GM23248 (cell line): ENCODE data around the gene METTL14. TPM values are rescaled to one million over a fixed set of nuclear protein-coding genes. Genes with fewer than 3 reads are reported as not detected.
"Not testable (repeated sequence)": the region's sequence is repeated elsewhere in the genome, so short reads cannot be mapped to it uniquely, and the experiment has no call there.

Experiments used
- DNase-seq: peaks from one replicate; pipeline ENCODE4 v3.0.0-alpha.2; 2015
- H2AFZ ChIP-seq: fragments of 200-600 bp; sonication (generic); 2 replicates; pipeline ENCODE4 v1.6.1; 2016; ENCODE audit warnings: antibody characterized with exemption
- H3F3A ChIP-seq: fragments of 200-600 bp; sonication (generic); 2 replicates; pipeline ENCODE4 v1.6.1; 2016; ENCODE audit warnings: mild to moderate bottlenecking, antibody characterized with exemption, mixed run types; ENCODE audit not compliant: insufficient read depth
- H3K27ac ChIP-seq: fragments of 200-600 bp; sonication (generic); 2 replicates; pipeline ENCODE4 v1.5.1; 2016; ENCODE audit warnings: mild to moderate bottlenecking
- H3K27me3 ChIP-seq: fragments of 200-600 bp; sonication (generic); replicated peaks from 2 replicates; pipeline ENCODE4 v1.6.1; 2016; ENCODE audit warnings: mild to moderate bottlenecking; ENCODE audit not compliant: insufficient read depth
- H3K36me3 ChIP-seq: fragments of 200-600 bp; sonication (generic); 2 replicates; pipeline ENCODE4 v1.6.1; 2016; ENCODE audit warnings: low read depth, mild to moderate bottlenecking
- H3K4me1 ChIP-seq: fragments of 200-600 bp; sonication (generic); 2 replicates; pipeline ENCODE4 v1.6.1; 2016; ENCODE audit warnings: mild to moderate bottlenecking; ENCODE audit not compliant: insufficient read depth
- H3K4me2 ChIP-seq: fragments of 200-600 bp; sonication (generic); one replicate; pipeline ENCODE4 v1.6.1; 2016; ENCODE audit warnings: mild to moderate bottlenecking; ENCODE audit not compliant: unreplicated experiment
- H3K4me3 ChIP-seq: fragments of 200-600 bp; sonication (generic); 2 replicates; pipeline ENCODE4 v1.5.1; 2016; ENCODE audit warnings: mild to moderate bottlenecking
- H3K79me2 ChIP-seq: fragments of 200-600 bp; sonication (generic); 2 replicates; pipeline ENCODE4 v1.6.1; 2016; ENCODE audit warnings: mild to moderate bottlenecking; ENCODE audit not compliant: insufficient read depth
- H3K9ac ChIP-seq: fragments of 200-600 bp; sonication (generic); 2 replicates; pipeline ENCODE4 v1.6.1; 2016; ENCODE audit warnings: mild to moderate bottlenecking
- H3K9me2 ChIP-seq: fragments of 200-600 bp; sonication (generic); 2 replicates; pipeline ENCODE4 v1.6.1; 2016; ENCODE audit warnings: mixed run types, mild to moderate bottlenecking, moderate library complexity; ENCODE audit not compliant: insufficient read depth
- H3K9me3 ChIP-seq: fragments of 200-600 bp; sonication (generic); one replicate; pipeline ENCODE4 v1.6.1; 2017; ENCODE audit warnings: low read depth
- H4K20me1 ChIP-seq: fragments of 200-600 bp; sonication (generic); 2 replicates; pipeline ENCODE4 v1.6.0; 2016; ENCODE audit not compliant: insufficient read depth
- EZH2 ChIP-seq: fragments of 200-600 bp; sonication (generic); IDR thresholded peaks from 2 replicates; pipeline ENCODE4 v1.6.1; 2018; ENCODE audit warnings: antibody characterized with exemption, mild to moderate bottlenecking; ENCODE audit not compliant: insufficient read depth, poor library complexity, severe bottlenecking
- EZH2phosphoT487 ChIP-seq: fragments of 200-600 bp; sonication (generic); IDR thresholded peaks from 2 replicates; pipeline ENCODE4 v1.6.1; 2018; ENCODE audit warnings: antibody characterized with exemption, moderate library complexity, mild to moderate bottlenecking, low read depth; ENCODE audit not compliant: insufficient read depth
- WGBS, 2 experiments: methylation state at CpG; one replicate each; pipeline ENCODE4 v1.1.6; 2015 to 2017; ENCODE audit warnings: low lambda C conversion rate in 2 of 2, low coverage in 1 of 2; ENCODE audit errors: missing lambda C conversion rate in 2 of 2; 5-methylcytosine and 5-hydroxymethylcytosine counted together
- in situ Hi-C: fragments of 300-500 bp; cut with MboI; formaldehyde crosslinking; loops from 2 replicates; pipeline ENCODE4 v1.15.0; 2020
- polyA plus RNA-seq: library from polyadenylated mRNA; unstranded; fragments of >200 nt; fragmentation: Nextera tagmentation; extraction: Ambion mirVana; gene quantifications from 2 replicates; pipeline ENCODE4 v1.2.1, GENCODE V29; 2016
- total RNA-seq: library from RNA; depleted of rRNA; stranded (reverse); fragments of >200 nt; shearing (Covaris generic); gene quantifications from 2 replicates; pipeline ENCODE4 v1.2.3, GENCODE V29; 2014; rRNA removed

The METTL14 gene
- total RNA-seq (8.9 and 21.9 TPM in 2 replicates), polyA plus RNA-seq (38.9 and 41.4 TPM in 2 replicates)

DNA sequence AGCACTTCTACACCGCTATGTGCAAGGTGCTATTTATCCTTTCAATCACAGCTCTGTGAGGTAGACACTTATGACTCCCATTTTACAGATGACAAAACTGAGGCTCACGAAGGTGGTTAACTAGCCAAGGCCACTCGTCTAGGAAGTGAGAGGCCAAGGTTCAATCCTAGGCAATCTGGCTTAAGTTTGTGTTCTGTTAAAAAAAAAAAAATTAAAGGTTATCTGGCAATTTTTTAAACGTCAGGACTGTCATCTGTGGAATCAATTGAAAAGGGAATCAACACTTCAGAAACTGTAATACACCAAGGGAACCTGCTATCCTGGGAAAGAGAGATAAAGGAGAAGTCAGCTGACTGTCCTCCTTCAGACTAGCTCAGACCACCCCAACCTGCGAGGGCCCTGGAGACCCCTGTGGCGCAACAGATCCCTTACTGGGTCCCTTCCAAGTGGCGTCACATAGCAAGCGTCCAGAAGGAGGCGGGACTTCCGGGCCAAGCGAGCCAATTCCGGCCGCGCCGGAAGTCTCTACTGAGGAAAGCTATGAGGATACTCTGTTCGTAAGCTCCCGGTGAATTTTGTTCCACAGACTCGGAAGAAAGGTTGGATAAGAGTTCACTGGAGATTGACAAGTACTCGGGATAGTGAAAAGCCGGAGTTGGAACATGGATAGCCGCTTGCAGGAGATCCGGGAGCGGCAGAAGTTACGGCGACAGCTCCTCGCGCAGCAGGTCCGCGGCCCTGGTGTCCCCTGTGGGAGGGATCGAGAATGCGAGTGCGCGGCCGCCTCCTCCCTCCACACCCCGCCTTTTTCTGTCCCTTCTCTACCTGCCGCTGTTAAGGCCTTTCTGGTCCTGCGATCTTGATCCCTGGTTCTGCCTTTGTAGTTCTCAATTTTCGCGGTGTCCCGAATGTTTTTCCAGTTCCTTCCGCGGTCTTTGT, at the start of gene METTL14:
METTL14 (plus strand) TSS at position 520 of the 939 bp plus-strand sequence; CDS start at position 663, 143 bp downstream.
- Histone ChIP-seq H3K27ac (peak within 1 kb of the TSS; percentile 48), H2AFZ (peak within 1 kb of the TSS; percentile 88), H3K4me3 (peak within 1 kb of the TSS; percentile 98), H3K36me3 (peaks cover 8% of the 10 kb centered on the region), H3K27me3 (no peaks in the 10 kb centered on the region), H3K4me2 (peak within 1 kb of the TSS; percentile 100), H3K9me3 (no peaks in the 10 kb centered on the region), H3K9ac (peak within 1 kb of the TSS; percentile 83), H3K79me2 (peaks cover 33% of the 10 kb centered on the region), H4K20me1 (no peaks in the 10 kb centered on the region), H3K4me1 (peaks cover 15% of the 10 kb centered on the region), H3F3A (peaks cover 16% of the 10 kb centered on the region; the same call in 1 of the 2 replicates), H3K9me2 (no peaks in the 10 kb centered on the region)
- TF ChIP-seq EZH2: no peak
- TF ChIP-seq EZH2phosphoT487: no peak
- DNase-seq: peak; percentile 97
- in situ Hi-C loops: loop anchor here (25.0 kb wide), 1 partner anchor 148 kb away; no protein-coding TSS in a partner anchor
- WGBS, 2 experiments: 5% methylated on average over 42 of the region's 42 CpGs

DNA sequence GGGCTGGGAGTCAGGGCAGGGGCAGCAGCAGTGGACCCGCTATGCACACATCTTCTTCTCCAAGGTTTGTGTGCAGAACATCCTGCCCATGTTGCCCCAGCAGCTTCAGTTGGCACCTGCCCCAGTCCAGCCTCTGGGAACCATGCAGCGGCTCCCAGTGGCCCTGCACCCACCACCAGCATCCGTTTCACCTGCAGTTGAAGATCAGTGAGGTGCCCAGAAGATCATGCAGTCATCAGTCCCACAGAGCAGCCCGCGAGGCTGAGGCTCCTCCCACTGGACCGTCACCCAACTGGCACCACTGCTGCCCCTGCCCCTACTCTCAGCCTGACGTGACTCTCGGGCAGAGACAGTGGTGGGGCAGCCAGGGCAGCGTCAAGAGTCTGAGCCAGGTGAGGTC, 49.1 kb upstream of the METTL14 start:
- H3F3A ChIP-seq, in situ Hi-C loops, H3K9me3 ChIP-seq, H2AFZ ChIP-seq, H4K20me1 ChIP-seq, H3K4me1 ChIP-seq, H3K4me2 ChIP-seq, H3K4me3 ChIP-seq, H3K36me3 ChIP-seq, H3K9ac ChIP-seq, DNase-seq, H3K9me2 ChIP-seq, H3K27ac ChIP-seq, H3K27me3 ChIP-seq, H3K79me2 ChIP-seq: not testable (repeated sequence)
- WGBS, 2 experiments: 95 to 97% methylated on average over 8 of the region's 9 CpGs

DNA sequence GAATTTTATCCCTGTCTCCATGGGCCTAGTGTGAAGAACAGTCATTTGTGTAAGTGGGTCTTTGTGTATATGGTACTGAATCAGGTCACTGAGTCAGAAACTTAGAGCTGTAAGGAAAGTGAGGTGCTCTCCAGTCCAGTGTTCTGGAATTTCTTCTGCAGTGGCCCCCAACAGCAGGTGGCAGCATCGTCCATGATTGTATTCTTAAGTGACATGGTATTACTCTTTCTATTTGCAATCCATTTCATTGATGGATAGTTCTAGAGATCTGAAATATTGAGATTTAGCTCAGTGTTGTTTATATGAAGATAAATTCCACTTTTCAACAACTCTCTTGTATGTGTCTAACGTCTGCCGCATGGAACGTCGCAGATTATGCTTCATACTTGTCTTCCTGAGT, 20.5 kb upstream of the METTL14 start:
- H3K9ac ChIP-seq, H3K4me1 ChIP-seq, H3K4me2 ChIP-seq, H3K36me3 ChIP-seq, H3K4me3 ChIP-seq, H3K9me3 ChIP-seq, H4K20me1 ChIP-seq, H3K9me2 ChIP-seq, H2AFZ ChIP-seq, in situ Hi-C loops, H3F3A ChIP-seq, H3K27ac ChIP-seq, H3K79me2 ChIP-seq, H3K27me3 ChIP-seq: not testable (repeated sequence)
- peak; percentile 48 for DNase-seq
- 67 to 72% methylated on average over 5 of the region's 5 CpGs for WGBS, 2 experiments

DNA sequence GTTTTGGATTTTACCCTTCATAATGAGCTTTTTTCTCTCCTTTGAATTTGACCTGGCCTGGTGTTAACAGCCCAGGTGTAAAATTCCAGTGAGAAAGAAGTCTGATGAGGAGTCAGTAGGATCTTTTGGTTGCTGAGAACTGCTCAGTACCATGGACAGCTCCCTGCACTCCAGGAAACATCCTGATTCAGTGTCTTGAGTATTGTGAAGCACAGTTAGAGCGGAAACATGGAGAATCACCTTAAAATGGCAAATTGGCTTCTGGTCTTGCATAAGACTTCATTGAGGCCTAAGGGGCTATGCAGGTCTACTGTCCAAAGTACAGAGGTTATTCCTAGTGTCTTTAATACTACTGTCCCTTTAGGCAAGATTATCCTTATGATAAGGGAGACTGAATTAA, 16.0 kb upstream of the METTL14 start:
- in situ Hi-C loops: not testable (repeated sequence)
- DNase-seq: peak; percentile 75

DNA sequence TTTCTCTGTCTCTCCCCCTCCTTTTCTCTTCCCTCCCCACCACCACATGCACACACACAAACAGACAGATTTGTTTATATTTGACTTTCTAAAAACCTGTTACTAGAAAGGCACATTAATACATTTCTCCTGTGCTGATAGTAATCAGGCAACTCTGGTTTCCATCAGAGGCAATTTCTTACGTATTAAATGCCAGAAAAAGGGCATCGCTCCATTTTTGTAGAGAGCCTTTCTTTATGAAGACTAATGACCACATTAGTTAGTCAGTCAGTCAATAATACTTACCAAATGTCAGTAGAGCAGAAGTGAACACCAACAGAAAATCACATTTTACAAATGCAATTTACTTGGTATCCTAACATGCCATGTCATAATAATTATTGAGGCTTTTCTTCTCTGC, 14.2 kb upstream of the METTL14 start:
- H3K36me3 ChIP-seq, H3K79me2 ChIP-seq, H4K20me1 ChIP-seq, H3K9ac ChIP-seq, H3K4me3 ChIP-seq, H3K9me2 ChIP-seq, H3K4me1 ChIP-seq, H3K4me2 ChIP-seq, H3K27me3 ChIP-seq, H2AFZ ChIP-seq, DNase-seq, H3K27ac ChIP-seq, H3F3A ChIP-seq, in situ Hi-C loops, H3K9me3 ChIP-seq: not testable (repeated sequence)
- 92 to 93% methylated on average over 2 of the region's 2 CpGs for WGBS, 2 experiments

More for the DNA sequence above, 16.0 kb upstream of the METTL14 start:
- not testable (repeated sequence) for H2AFZ ChIP-seq, H3K9me3 ChIP-seq, H3K36me3 ChIP-seq, H3K27me3 ChIP-seq, H3K4me1 ChIP-seq, H3F3A ChIP-seq, H3K9me2 ChIP-seq, H3K79me2 ChIP-seq, H3K27ac ChIP-seq, H3K4me3 ChIP-seq, H3K9ac ChIP-seq, H4K20me1 ChIP-seq, H3K4me2 ChIP-seq
- 53 to 61% methylated on average over 1 of the region's 1 CpG for WGBS, 2 experiments
